ENCODE measurements around the gene R3HCC1L. TPM values are rescaled to one million over a fixed set of nuclear protein-coding genes. Genes with fewer than 3 reads are reported as not detected.
"Not testable (repeated sequence)": the region's sequence is repeated elsewhere in the genome, so short reads cannot be mapped to it uniquely, and the experiment has no call there.

The R3HCC1L gene
- total RNA-seq, 5 donors from 2014 or later (not counting 1 experiment from before 2014, with no cell fraction given): 21.5 to 23.4 (median 22.6) TPM

DNA sequence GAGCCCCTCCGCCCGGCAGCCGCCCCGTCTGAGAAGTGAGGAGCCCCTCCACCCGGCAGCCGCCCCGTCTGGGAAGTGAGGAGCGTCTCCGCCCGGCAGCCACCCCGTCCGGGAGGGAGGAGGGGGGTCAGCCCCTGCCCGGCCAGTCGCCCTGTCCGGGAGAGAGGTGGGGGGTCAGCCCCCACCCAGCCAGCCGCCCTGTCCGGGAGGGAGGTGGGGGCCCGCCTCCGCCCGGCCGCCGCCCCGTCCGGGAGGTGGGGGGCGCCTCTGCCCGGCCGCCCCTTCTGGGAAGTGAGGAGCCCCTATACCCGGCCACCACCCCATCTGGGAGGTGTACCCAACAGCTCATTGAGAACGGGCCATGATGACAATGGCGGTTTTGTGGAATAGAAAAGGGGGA is 18.3 kb downstream of the R3HCC1L start:
- H3K9me3 Mint-ChIP-seq: peaks cover 16 to 27% (median 25%) of the 10 kb centered on the region in 3 donors
- H3K4me3 Mint-ChIP-seq; H3K9me3 ChIP-seq; CTCF ChIA-PET; H3K27ac ChIP-seq (ENCODE audit: low read length); H3K4me3 ChIP-seq (ENCODE audit: control insufficient read depth in 1 of 2, extremely low read depth in 1 of 2, low read length in 1 of 2); DNase-seq; H3K4me1 ChIP-seq (ENCODE audit: control insufficient read depth in 1 of 2, extremely low read depth in 1 of 2, insufficient read depth in 2 of 2, low read length in 2 of 2); POLR2A ChIA-PET; H3K27me3 Mint-ChIP-seq; H3K27me3 ChIP-seq (replicated peaks in 1 of 2; ENCODE audit: control insufficient read depth in 2 of 2, extremely low read depth in 1 of 2, insufficient read depth in 2 of 2, low read length in 1 of 2); H3K27ac Mint-ChIP-seq; ATAC-seq (replicated peaks in 1 of 4): not testable (repeated sequence)
- peaks cover 0 to 20% of the 10 kb centered on the region in 2 donors for H3K36me3 ChIP-seq (ENCODE audit: control insufficient read depth in 2 of 2, extremely low read depth in 1 of 2, insufficient read depth in 1 of 2, low read length in 1 of 2)
- WGBS (ENCODE audit: insufficient coverage): no CpG with 5 or more reads among the region's 30 CpGs
- peaks cover 60% of the 10 kb centered on the region for H3K36me3 Mint-ChIP-seq
- H3K4me1 Mint-ChIP-seq: peaks cover 44 to 64% (median 58%) of the 10 kb centered on the region in 3 donors

DNA sequence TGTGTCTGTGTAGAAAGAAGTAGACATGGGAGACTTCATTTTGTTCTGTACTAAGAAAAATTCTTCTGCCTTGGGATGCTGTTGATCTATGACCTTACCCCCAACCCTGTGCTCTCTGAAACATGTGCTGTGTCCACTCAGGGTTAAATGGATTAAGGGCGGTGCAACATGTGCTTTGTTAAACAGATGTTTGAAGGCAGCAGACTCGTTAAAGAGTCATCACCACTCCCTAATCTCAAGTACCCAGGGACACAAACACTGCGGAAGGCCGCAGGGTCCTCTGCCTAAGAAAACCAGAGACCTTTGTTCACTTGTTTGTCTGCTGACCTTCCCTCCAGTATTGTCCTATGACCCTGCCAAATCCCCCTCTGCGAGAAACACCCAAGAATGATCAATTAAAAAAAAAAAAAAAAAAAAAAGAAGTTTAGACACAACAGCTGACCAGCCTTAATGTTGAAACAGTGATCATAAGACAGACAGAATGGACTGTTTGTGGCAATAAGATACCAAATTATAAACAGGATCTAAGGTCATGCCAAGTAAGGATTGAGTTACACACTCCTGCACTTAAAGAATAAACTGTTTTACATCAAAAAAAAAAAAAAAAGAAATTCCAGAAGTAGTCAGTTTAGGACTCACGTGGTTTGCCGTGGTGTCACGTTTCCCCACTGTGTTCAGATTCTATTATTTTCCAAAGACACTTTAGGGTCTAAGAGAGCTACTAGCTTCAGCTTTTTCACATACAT is 18.9 kb downstream of the R3HCC1L start:
- H3K9me3 ChIP-seq; ATAC-seq (replicated peaks in 1 of 4); CTCF ChIA-PET; H3K4me3 ChIP-seq (ENCODE audit: control insufficient read depth in 1 of 2, extremely low read depth in 1 of 2, low read length in 1 of 2); POLR2A ChIA-PET; H3K27ac ChIP-seq (ENCODE audit: low read length); H3K27me3 Mint-ChIP-seq; H3K27ac Mint-ChIP-seq; H3K4me1 ChIP-seq (ENCODE audit: control insufficient read depth in 1 of 2, extremely low read depth in 1 of 2, insufficient read depth in 2 of 2, low read length in 2 of 2); DNase-seq; H3K4me3 Mint-ChIP-seq; H3K27me3 ChIP-seq (replicated peaks in 1 of 2; ENCODE audit: control insufficient read depth in 2 of 2, extremely low read depth in 1 of 2, insufficient read depth in 2 of 2, low read length in 1 of 2): not testable (repeated sequence)
- Mint-ChIP-seq H3K4me1 (peaks cover 46 to 59% (median 53%) of the 10 kb centered on the region in 3 donors), H3K9me3 (peaks cover 16 to 23% (median 21%) of the 10 kb centered on the region in 3 donors), H3K36me3 (peaks cover 57% of the 10 kb centered on the region)
- no CpG with 5 or more reads among the region's 8 CpGs for WGBS (ENCODE audit: insufficient coverage)
- peaks cover 0 to 20% of the 10 kb centered on the region in 2 donors for H3K36me3 ChIP-seq (ENCODE audit: control insufficient read depth in 2 of 2, extremely low read depth in 1 of 2, insufficient read depth in 1 of 2, low read length in 1 of 2)

DNA sequence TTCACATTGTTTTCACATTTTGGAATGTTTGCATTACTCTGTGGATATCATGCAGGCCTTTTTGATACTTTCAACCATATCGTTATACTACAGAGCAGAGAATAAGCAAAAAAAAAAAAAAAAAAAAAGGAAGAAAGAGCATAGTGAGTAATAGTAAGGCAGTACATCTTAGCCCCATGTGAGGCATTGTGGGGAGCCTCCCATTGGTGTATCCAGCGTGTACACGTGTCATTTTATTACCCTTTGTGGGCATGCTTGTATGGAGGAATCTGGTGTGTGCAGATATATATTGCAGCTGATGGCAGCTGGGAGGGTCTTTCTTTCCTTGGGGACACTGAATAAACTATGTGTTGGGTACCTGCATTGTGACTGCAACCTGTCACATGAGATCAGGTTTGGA is 19.6 kb downstream of the R3HCC1L start:
- H3K9me3 ChIP-seq: no peaks in the 10 kb centered on the region
- DNase-seq (no peak), ATAC-seq (replicated peaks in 1 of 4) (no peak)
- H3K27ac ChIP-seq (ENCODE audit: low read length): no peak overlapping the region
- Mint-ChIP-seq H3K4me3 (no peak overlapping the region), H3K27me3 (no peaks in the 10 kb centered on the region), H3K4me1 (peaks cover 49 to 59% (median 50%) of the 10 kb centered on the region in 3 donors), H3K27ac (no peak overlapping the region), H3K36me3 (peaks cover 50% of the 10 kb centered on the region), H3K9me3 (peaks cover 13 to 16% (median 14%) of the 10 kb centered on the region in 3 donors)
- POLR2A ChIA-PET: no interaction called here
- no peaks in the 10 kb centered on the region for H3K4me1 ChIP-seq (ENCODE audit: control insufficient read depth in 1 of 2, extremely low read depth in 1 of 2, insufficient read depth in 2 of 2, low read length in 2 of 2)
- peaks cover 0 to 20% of the 10 kb centered on the region in 2 donors for H3K36me3 ChIP-seq (ENCODE audit: control insufficient read depth in 2 of 2, extremely low read depth in 1 of 2, insufficient read depth in 1 of 2, low read length in 1 of 2)
- WGBS (ENCODE audit: insufficient coverage): 100% methylated on average over 2 of the region's 3 CpGs
- H3K4me3 ChIP-seq (ENCODE audit: control insufficient read depth in 1 of 2, extremely low read depth in 1 of 2, low read length in 1 of 2): no peak overlapping the region
- CTCF ChIA-PET: no interaction called here
- no peaks in the 10 kb centered on the region for H3K27me3 ChIP-seq (replicated peaks in 1 of 2; ENCODE audit: control insufficient read depth in 2 of 2, extremely low read depth in 1 of 2, insufficient read depth in 2 of 2, low read length in 1 of 2)

DNA sequence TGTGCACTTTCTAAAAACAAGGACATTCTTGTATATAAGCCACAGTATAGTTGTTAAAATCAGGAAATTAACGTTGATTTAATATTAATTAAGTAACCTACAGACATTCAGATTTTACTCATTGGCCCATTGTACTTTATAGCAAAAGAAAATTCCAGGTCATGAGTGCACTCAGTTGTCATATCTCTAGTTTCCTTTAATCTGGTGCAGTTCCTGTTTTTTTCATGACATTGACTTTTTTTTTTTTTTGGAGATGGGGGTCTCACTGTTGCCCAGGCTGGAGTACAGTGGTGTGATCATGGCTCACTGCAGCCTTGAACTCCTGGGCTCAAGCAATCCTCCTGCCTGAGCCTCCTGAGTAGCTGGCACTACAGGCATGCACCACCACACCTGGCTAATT is 24.1 kb downstream of the R3HCC1L start:
- POLR2A ChIA-PET: no interaction called here
- Histone ChIP-seq H3K4me1 (ENCODE audit: control insufficient read depth in 1 of 2, extremely low read depth in 1 of 2, insufficient read depth in 2 of 2, low read length in 2 of 2) (no peaks in the 10 kb centered on the region), H3K36me3 (ENCODE audit: control insufficient read depth in 2 of 2, extremely low read depth in 1 of 2, insufficient read depth in 1 of 2, low read length in 1 of 2) (peaks cover 5 to 23% of the 10 kb centered on the region in 2 donors), H3K27ac (ENCODE audit: low read length) (no peak overlapping the region), H3K4me3 (ENCODE audit: control insufficient read depth in 1 of 2, extremely low read depth in 1 of 2, low read length in 1 of 2) (no peak overlapping the region), H3K9me3 (no peaks in the 10 kb centered on the region), H3K27me3 (replicated peaks in 1 of 2; ENCODE audit: control insufficient read depth in 2 of 2, extremely low read depth in 1 of 2, insufficient read depth in 2 of 2, low read length in 1 of 2) (no peaks in the 10 kb centered on the region)
- H3K4me3 Mint-ChIP-seq: no peak overlapping the region
- CTCF ChIA-PET: no interaction called here
- peaks cover 32% of the 10 kb centered on the region for H3K36me3 Mint-ChIP-seq
- no peak overlapping the region for H3K27ac Mint-ChIP-seq
- WGBS (ENCODE audit: insufficient coverage): no CpG with 5 or more reads among the region's 1 CpG
- no peaks in the 10 kb centered on the region for H3K9me3 Mint-ChIP-seq
- no peak for DNase-seq
- H3K4me1 Mint-ChIP-seq: peaks cover 39 to 44% (median 42%) of the 10 kb centered on the region in 3 donors
- no peaks in the 10 kb centered on the region for H3K27me3 Mint-ChIP-seq
- no peak for ATAC-seq (replicated peaks in 1 of 4)

DNA sequence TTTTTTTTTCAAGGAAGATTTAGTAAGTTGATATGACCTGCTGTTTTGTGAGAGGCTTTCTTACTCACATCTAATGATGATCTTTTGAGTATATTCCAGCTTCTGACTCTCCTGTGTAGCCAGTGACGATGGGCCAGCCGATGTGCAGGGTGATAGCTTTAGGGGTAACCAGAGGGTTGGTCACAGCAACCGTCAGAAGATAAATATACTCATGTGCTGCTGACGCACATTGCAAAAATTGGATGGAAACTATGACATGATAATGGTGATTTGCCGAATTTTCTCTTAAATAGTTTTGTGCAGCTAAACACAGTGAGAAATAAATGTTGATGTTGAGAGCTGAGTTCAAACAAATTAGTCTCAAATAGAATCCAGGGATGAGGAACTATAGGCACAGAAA is 29.5 kb downstream of the R3HCC1L start:
- Histone ChIP-seq H3K4me3 (ENCODE audit: control insufficient read depth in 1 of 2, extremely low read depth in 1 of 2, low read length in 1 of 2) (no peak overlapping the region), H3K27ac (ENCODE audit: low read length) (no peak overlapping the region), H3K27me3 (replicated peaks in 1 of 2; ENCODE audit: control insufficient read depth in 2 of 2, extremely low read depth in 1 of 2, insufficient read depth in 2 of 2, low read length in 1 of 2) (no peaks in the 10 kb centered on the region), H3K9me3 (no peaks in the 10 kb centered on the region), H3K4me1 (ENCODE audit: control insufficient read depth in 1 of 2, extremely low read depth in 1 of 2, insufficient read depth in 2 of 2, low read length in 2 of 2) (no peaks in the 10 kb centered on the region), H3K36me3 (ENCODE audit: control insufficient read depth in 2 of 2, extremely low read depth in 1 of 2, insufficient read depth in 1 of 2, low read length in 1 of 2) (peaks cover 11 to 33% of the 10 kb centered on the region in 2 donors)
- H3K27me3 Mint-ChIP-seq: no peaks in the 10 kb centered on the region
- ATAC-seq (replicated peaks in 1 of 4) (no peak), DNase-seq (no peak)
- H3K27ac Mint-ChIP-seq: no peak overlapping the region
- 100% methylated on average over 4 of the region's 5 CpGs for WGBS (ENCODE audit: insufficient coverage)
- H3K36me3 Mint-ChIP-seq: peaks cover 46% of the 10 kb centered on the region
- peaks cover 19 to 37% (median 29%) of the 10 kb centered on the region in 3 donors for H3K4me1 Mint-ChIP-seq
- H3K9me3 Mint-ChIP-seq: no peaks in the 10 kb centered on the region
- CTCF ChIA-PET: interaction anchor here in 1 of 2 donors (0.5 kb wide), 1 partner anchor 1344 kb away, joined by 6 read pairs; no protein-coding TSS in a partner anchor
- POLR2A ChIA-PET: interaction anchor here in 1 of 2 donors (0.5 kb wide), 1 partner anchor 1451 kb away, joined by 7 read pairs; no protein-coding TSS in a partner anchor
- H3K4me3 Mint-ChIP-seq: no peak overlapping the region

DNA sequence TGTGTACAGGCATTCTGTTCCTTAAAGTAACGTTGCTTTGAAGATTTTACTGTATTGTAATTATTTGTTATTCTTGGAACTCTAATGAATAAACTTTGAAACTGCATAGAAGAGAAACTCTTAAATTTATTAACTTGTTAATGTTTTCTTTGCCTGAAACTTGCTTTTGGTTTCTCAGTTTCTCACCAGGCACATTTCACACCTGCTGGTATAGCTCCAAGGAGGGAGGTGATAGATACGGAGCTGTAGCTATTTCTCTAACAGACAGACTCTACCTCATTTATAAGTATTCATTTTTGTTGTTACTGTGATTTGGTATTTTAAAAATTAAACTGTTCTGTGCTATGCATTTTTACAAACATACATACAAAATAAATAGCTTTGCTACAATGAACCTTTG is 32.7 kb downstream of the R3HCC1L start:
- CTCF ChIA-PET: interaction anchor here in 1 of 2 donors (0.7 kb wide), 1 partner anchor 38 kb away, joined by 3 read pairs; no protein-coding TSS in a partner anchor
- Mint-ChIP-seq H3K27ac (no peak overlapping the region), H3K4me3 (no peak overlapping the region), H3K9me3 (no peaks in the 10 kb centered on the region), H3K36me3 (peaks cover 59% of the 10 kb centered on the region), H3K4me1 (peaks cover 24 to 34% (median 26%) of the 10 kb centered on the region in 3 donors), H3K27me3 (no peaks in the 10 kb centered on the region)
- no peaks in the 10 kb centered on the region for H3K9me3 ChIP-seq
- ATAC-seq (replicated peaks in 1 of 4) (no peak), DNase-seq (no peak)
- no peak overlapping the region for H3K4me3 ChIP-seq (ENCODE audit: control insufficient read depth in 1 of 2, extremely low read depth in 1 of 2, low read length in 1 of 2)
- no peak overlapping the region for H3K27ac ChIP-seq (ENCODE audit: low read length)
- peaks cover 11 to 36% of the 10 kb centered on the region in 2 donors for H3K36me3 ChIP-seq (ENCODE audit: control insufficient read depth in 2 of 2, extremely low read depth in 1 of 2, insufficient read depth in 1 of 2, low read length in 1 of 2)
- H3K4me1 ChIP-seq (ENCODE audit: control insufficient read depth in 1 of 2, extremely low read depth in 1 of 2, insufficient read depth in 2 of 2, low read length in 2 of 2): peaks cover 0 to 3% of the 10 kb centered on the region in 2 experiments
- no CpG with 5 or more reads among the region's 2 CpGs for WGBS (ENCODE audit: insufficient coverage)
- POLR2A ChIA-PET: interaction anchor here in 1 of 2 donors (0.6 to 0.8 kb wide), 2 partner anchors 29 to 252 kb away, joined by 3 to 4 read pairs; no protein-coding TSS in a partner anchor
- no peaks in the 10 kb centered on the region for H3K27me3 ChIP-seq (replicated peaks in 1 of 2; ENCODE audit: control insufficient read depth in 2 of 2, extremely low read depth in 1 of 2, insufficient read depth in 2 of 2, low read length in 1 of 2)

Measured in T-cell (primary cell).